Prostate gland (tissue), 2 donors: ENCODE data around the gene FHOD3.

Experiments used
- CTCF ChIP-seq, 4 experiments: fragments of 200-600 bp in 2 of 4; fragments of 450-650 bp in 2 of 4; sonication (generic) in 2 of 4; IDR thresholded peaks; 1 replicate in 3 of 4; 2 replicates in 1 of 4; pipeline ENCODE4 v1.5.1; 2016 to 2019; ENCODE audit warnings: antibody characterized with exemption in 4 of 4, mild to moderate bottlenecking in 2 of 4, moderate library complexity in 2 of 4
- POLR2A ChIP-seq: fragments of 450-650 bp; IDR thresholded peaks from one replicate; pipeline ENCODE4 v1.6.1; 2016; ENCODE audit warnings: antibody characterized with exemption, mild to moderate bottlenecking

- no peak for TF ChIP-seq CTCF (IDR thresholded peaks at IDR 0.05)
- no peak for TF ChIP-seq POLR2A
Measured at GRCh38 chr18:36314098-36314497, 16.6 kb downstream of the FHOD3 start.
